CD4-positive, alpha-beta T cell (primary cell): ENCODE measurements around the gene PPP4R3A. TPM values are rescaled to one million over a fixed set of nuclear protein-coding genes. Genes with fewer than 3 reads are reported as not detected.
"Not testable (repeated sequence)": the region's sequence is repeated elsewhere in the genome, so short reads cannot be mapped to it uniquely, and the experiment has no call there.

Source experiments
- ATAC-seq: fragments of 200-7000 bp; cut with Tn5 transposase; one replicate; pipeline ENCODE4 v1.10.0; 2022; ENCODE audit warnings: mild to moderate bottlenecking; ENCODE audit not compliant: poor library complexity
- CTCF ChIA-PET: fragments of 350-600 bp; sonication (Branson Sonifier 250); formaldehyde crosslinking; loops from one replicate; lab custom pipeline; 2021; ENCODE audit warnings: antibody characterized with exemption, inconsistent platforms; lab: Charles Lee
- POLR2A ChIA-PET: fragments of 350-600 bp; sonication (Branson Sonifier 250); formaldehyde crosslinking; loops from one replicate; lab custom pipeline; 2021; ENCODE audit warnings: antibody characterized with exemption, inconsistent platforms; lab: Charles Lee
- DNase-seq, 14 experiments: peaks; one replicate each; pipeline ENCODE4 v3.0.0-alpha.2; 2013 to 2020; ENCODE audit warnings: mixed read lengths in 2 of 14
- H3K27ac ChIP-seq, 2 donors: one replicate each; pipeline versions ENCODE4 v1.5.1 to v1.7.0; 2013; ENCODE audit warnings: low read length in 2 of 2, low read depth in 1 of 2, mild to moderate bottlenecking in 1 of 2
- H3K27me3 ChIP-seq, 2 experiments: 1 replicate in 1 of 2; 2 replicates in 1 of 2; pipeline versions ENCODE4 v1.6.1 to v1.7.0; 2013; ENCODE audit warnings: low read length in 2 of 2, control low read depth in 1 of 2, mild to moderate bottlenecking in 1 of 2, moderate library complexity in 1 of 2; ENCODE audit not compliant: insufficient read depth in 2 of 2, control insufficient read depth in 1 of 2
- H3K36me3 ChIP-seq: one replicate; pipeline ENCODE4 v1.6.1; 2013; ENCODE audit warnings: low read length, control low read depth; ENCODE audit not compliant: insufficient read depth
- H3K4me1 ChIP-seq: one replicate; pipeline ENCODE4 v1.6.1; 2013; ENCODE audit warnings: low read length, control low read depth; ENCODE audit not compliant: insufficient read depth
- H3K4me3 ChIP-seq: one replicate; pipeline ENCODE4 v1.5.1; 2013; ENCODE audit warnings: mild to moderate bottlenecking, low read length, moderate library complexity
- H3K9me3 ChIP-seq, 2 experiments: 1 replicate in 1 of 2; 2 replicates in 1 of 2; pipeline versions ENCODE4 v1.6.1 to v1.7.0; 2013; ENCODE audit warnings: low read length in 2 of 2, mild to moderate bottlenecking in 2 of 2, control low read depth in 1 of 2, moderate library complexity in 1 of 2; ENCODE audit not compliant: control insufficient read depth in 1 of 2, insufficient read depth in 1 of 2
- H3K27ac Mint-ChIP-seq: one replicate; pipeline ENCODE4 v1.8.0; 2020; ENCODE audit warnings: mixed read lengths
- H3K27me3 Mint-ChIP-seq: one replicate; pipeline ENCODE4 v1.8.0; 2021; ENCODE audit warnings: mixed read lengths
- H3K36me3 Mint-ChIP-seq: one replicate; pipeline ENCODE4 v1.8.0; 2021; ENCODE audit warnings: low read depth, mixed read lengths
- H3K4me1 Mint-ChIP-seq: one replicate; pipeline ENCODE4 v1.8.0; 2021; ENCODE audit warnings: low read depth, mixed read lengths
- H3K4me3 Mint-ChIP-seq: one replicate; pipeline ENCODE4 v1.8.0; 2020; ENCODE audit warnings: mild to moderate bottlenecking, mixed read lengths
- H3K9me3 Mint-ChIP-seq: one replicate; pipeline ENCODE4 v1.8.0; 2020; ENCODE audit warnings: mixed read lengths
- CTCF ChIP-seq: fragments of 200-600 bp; IDR thresholded peaks from one replicate; pipeline ENCODE4 v1.8.0; 2022; ENCODE audit warnings: antibody characterized with exemption, mild to moderate bottlenecking
- intact Hi-C, 2 experiments: fragments of 100-400 bp; cut with DNase I in 1 of 2; cut with micrococcal nuclease in 1 of 2; formaldehyde crosslinking; loops; one replicate each; pipeline versions ENCODE4 v1.15.1 to v1.9.0; 2023 to 2025; cut with DNase I, micrococcal nuclease
- total RNA-seq, 174 experiments: library from RNA in 2 of 174; stranded (reverse) in 2 of 174; gene quantifications; one replicate each; pipeline ENCODE4 v1.2.3 and lab custom pipeline; 2021 to 2026

The PPP4R3A gene
- total RNA-seq, 2 experiments from 2014 or later, result 189 to 205 TPM

GRCh38 chr14:91536327-91536726 lies 26.2 kb upstream of the PPP4R3A start:
- ChIA-PET POLR2A (no interaction called here), CTCF (no interaction called here)
- H3K9me3 Mint-ChIP-seq, result peaks cover 9% of the 10 kb centered on the region
- no peaks in the 10 kb centered on the region for H3K4me1 Mint-ChIP-seq
- H3K27ac Mint-ChIP-seq, result no peak overlapping the region
- Histone ChIP-seq H3K4me3 (no peak overlapping the region), H3K9me3 (peaks cover 3 to 7% of the 10 kb centered on the region in 2 experiments), H3K27me3 (no peaks in the 10 kb centered on the region), H3K36me3 (no peaks in the 10 kb centered on the region), H3K4me1 (no peaks in the 10 kb centered on the region), H3K27ac (no peak overlapping the region)
- H3K27me3 Mint-ChIP-seq, result peaks cover 14% of the 10 kb centered on the region
- ATAC-seq (no peak), DNase-seq (no peak)
- H3K4me3 Mint-ChIP-seq, result no peak overlapping the region
- intact Hi-C loops, result no loop called here
- TF ChIP-seq CTCF, result no peak
- peaks cover 21% of the 10 kb centered on the region for H3K36me3 Mint-ChIP-seq

GRCh38 chr14:91534059-91534458 lies 23.9 kb upstream of the PPP4R3A start:
- H3K4me1 Mint-ChIP-seq, H3K36me3 ChIP-seq, DNase-seq, CTCF ChIA-PET, H3K9me3 Mint-ChIP-seq, H3K27ac ChIP-seq, ATAC-seq, intact Hi-C loops, H3K4me3 Mint-ChIP-seq, H3K9me3 ChIP-seq, POLR2A ChIA-PET, H3K27ac Mint-ChIP-seq, H3K4me3 ChIP-seq, H3K4me1 ChIP-seq, H3K36me3 Mint-ChIP-seq, H3K27me3 ChIP-seq: not testable (repeated sequence)
- H3K27me3 Mint-ChIP-seq, result peaks cover 14% of the 10 kb centered on the region

- Mint-ChIP-seq H3K27me3 (peaks cover 14% of the 10 kb centered on the region), H3K4me3 (no peak overlapping the region), H3K9me3 (peaks cover 2% of the 10 kb centered on the region), H3K4me1 (no peaks in the 10 kb centered on the region), H3K27ac (no peak overlapping the region), H3K36me3 (peaks cover 4% of the 10 kb centered on the region)
- no peaks in the 10 kb centered on the region for H3K36me3 ChIP-seq
- ATAC-seq (no peak), DNase-seq (no peak)
- H3K4me3 ChIP-seq, result no peak overlapping the region
- H3K27me3 ChIP-seq, result no peaks in the 10 kb centered on the region
- no peak overlapping the region for H3K27ac ChIP-seq
- CTCF ChIA-PET, result no interaction called here
- H3K4me1 ChIP-seq, result no peaks in the 10 kb centered on the region
- intact Hi-C loops, result no loop called here
- TF ChIP-seq CTCF, result no peak
- no peaks in the 10 kb centered on the region for H3K9me3 ChIP-seq
- POLR2A ChIA-PET, result no interaction called here
These were observed 23.5 kb upstream of the PPP4R3A start for GRCh38 chr14:91533623-91534022.

GRCh38 chr14:91523972-91524371 lies 13.9 kb upstream of the PPP4R3A start:
- Histone ChIP-seq H3K4me1 (no peaks in the 10 kb centered on the region), H3K36me3 (no peaks in the 10 kb centered on the region), H3K4me3 (no peak overlapping the region), H3K27ac (no peak overlapping the region), H3K27me3 (no peaks in the 10 kb centered on the region), H3K9me3 (no peaks in the 10 kb centered on the region)
- no peak overlapping the region for H3K4me3 Mint-ChIP-seq
- CTCF ChIA-PET, result no interaction called here
- ATAC-seq (no peak), DNase-seq (no peak)
- POLR2A ChIA-PET, result no interaction called here
- H3K9me3 Mint-ChIP-seq, result no peaks in the 10 kb centered on the region
- H3K36me3 Mint-ChIP-seq, result no peaks in the 10 kb centered on the region
- TF ChIP-seq CTCF, result no peak
- H3K4me1 Mint-ChIP-seq, result no peaks in the 10 kb centered on the region
- no peak overlapping the region for H3K27ac Mint-ChIP-seq
- intact Hi-C loops, result no loop called here
- peaks cover 9% of the 10 kb centered on the region for H3K27me3 Mint-ChIP-seq
